Measurements from ENCODE around the gene UBASH3A. TPM values are rescaled to one million over a fixed set of nuclear protein-coding genes. Genes with fewer than 3 reads are reported as not detected.

Gene UBASH3A
- total RNA-seq, 1 experiment from 2014 or later: not detected

- DNase-seq (ENCODE audit: low read depth): no peak
These were observed 28.7 kb upstream of the UBASH3A start for GRCh38 chr21:42374864-42375499.

- no peak for DNase-seq (ENCODE audit: low read depth)
These were observed 28.2 kb upstream of the UBASH3A start for GRCh38 chr21:42375506-42375905.

GRCh38 chr21:42375966-42376337 is 27.8 kb upstream of the UBASH3A start:
- DNase-seq (ENCODE audit: low read depth): no peak

- peak; percentile 49 for DNase-seq (ENCODE audit: low read depth)
These were observed 27.2 kb upstream of the UBASH3A start for GRCh38 chr21:42376338-42376982.

- DNase-seq (ENCODE audit: low read depth): no peak
These were observed 26.3 kb upstream of the UBASH3A start for GRCh38 chr21:42377211-42377950.

- DNase-seq (ENCODE audit: low read depth): no peak
These were observed 25.8 kb upstream of the UBASH3A start for GRCh38 chr21:42377951-42378340.

GRCh38 chr21:42378418-42378817 is 25.3 kb upstream of the UBASH3A start:
- no peak for DNase-seq (ENCODE audit: low read depth)

GRCh38 chr21:42379426-42380215 is 24.1 kb upstream of the UBASH3A start:
- no peak for DNase-seq (ENCODE audit: low read depth)

GRCh38 chr21:42381347-42381984 is 22.2 kb upstream of the UBASH3A start:
- peak; percentile 37 for DNase-seq (ENCODE audit: low read depth)

GRCh38 chr21:42382915-42383314 is 20.8 kb upstream of the UBASH3A start:
- DNase-seq (ENCODE audit: low read depth): no peak

- no peak for DNase-seq (ENCODE audit: low read depth)
These were observed 20.4 kb upstream of the UBASH3A start for GRCh38 chr21:42383331-42383730.

- DNase-seq (ENCODE audit: low read depth): no peak
These were observed 19.4 kb upstream of the UBASH3A start for GRCh38 chr21:42384156-42384945.

- no peak for DNase-seq (ENCODE audit: low read depth)
These were observed 18.7 kb upstream of the UBASH3A start for GRCh38 chr21:42384989-42385388.

GRCh38 chr21:42385619-42386018 is 18.1 kb upstream of the UBASH3A start:
- DNase-seq (ENCODE audit: low read depth): no peak

GRCh38 chr21:42386034-42386591 is 17.6 kb upstream of the UBASH3A start:
- DNase-seq (ENCODE audit: low read depth): no peak

- no peak for DNase-seq (ENCODE audit: low read depth)
These were observed 16.5 kb upstream of the UBASH3A start for GRCh38 chr21:42387164-42387563.

- no peak for DNase-seq (ENCODE audit: low read depth)
These were observed 15.8 kb upstream of the UBASH3A start for GRCh38 chr21:42387843-42388340.

GRCh38 chr21:42388740-42389448 is 14.8 kb upstream of the UBASH3A start:
- no peak for DNase-seq (ENCODE audit: low read depth)

- no peak for DNase-seq (ENCODE audit: low read depth)
These were observed 14.3 kb upstream of the UBASH3A start for GRCh38 chr21:42389449-42389835.

GRCh38 chr21:42390193-42390592 is 13.5 kb upstream of the UBASH3A start:
- no peak for DNase-seq (ENCODE audit: low read depth)

Measured in Daoy (cell line).